Measurements from ENCODE around the gene GUK1.
"Not testable (repeated sequence)": the region's sequence is repeated elsewhere in the genome, so short reads cannot be mapped to it uniquely, and the experiment has no call there.

Gene GUK1

GRCh38 chr1:228177721-228178710, 37.9 kb downstream of the GUK1 start:
- DNase-seq (ENCODE audit: low read depth): no peak

- no peak for DNase-seq (ENCODE audit: low read depth)
These were observed 38.9 kb downstream of the GUK1 start for GRCh38 chr1:228178737-228179684.

- no peak for DNase-seq (ENCODE audit: low read depth)
These were observed 40.3 kb downstream of the GUK1 start for GRCh38 chr1:228180271-228180958.

- DNase-seq (ENCODE audit: low read depth): no peak
These were observed 41.0 kb downstream of the GUK1 start for GRCh38 chr1:228180959-228181644.

GRCh38 chr1:228181645-228182034, 41.6 kb downstream of the GUK1 start:
- DNase-seq (ENCODE audit: low read depth): no peak

- no peak for DNase-seq (ENCODE audit: low read depth)
These were observed 42.4 kb downstream of the GUK1 start for GRCh38 chr1:228182296-228183030.

GRCh38 chr1:228184152-228184551, 44.1 kb downstream of the GUK1 start:
- no peak for DNase-seq (ENCODE audit: low read depth)

- DNase-seq (ENCODE audit: low read depth): no peak
These were observed 45.5 kb downstream of the GUK1 start for GRCh38 chr1:228185641-228185965.

GRCh38 chr1:228188249-228188648, 48.2 kb downstream of the GUK1 start:
- not testable (repeated sequence) for DNase-seq (ENCODE audit: low read depth)

GRCh38 chr1:228190182-228190581, 50.1 kb downstream of the GUK1 start:
- DNase-seq (ENCODE audit: low read depth): no peak

- DNase-seq (ENCODE audit: low read depth): no peak
These were observed 50.7 kb downstream of the GUK1 start for GRCh38 chr1:228190778-228191177.

- DNase-seq (ENCODE audit: low read depth): no peak
These were observed 54.4 kb downstream of the GUK1 start for GRCh38 chr1:228194436-228194835.

GRCh38 chr1:228194921-228195812, 55.1 kb downstream of the GUK1 start:
- no peak for DNase-seq (ENCODE audit: low read depth)

- DNase-seq (ENCODE audit: low read depth): no peak
These were observed 57.6 kb downstream of the GUK1 start for GRCh38 chr1:228197555-228198147.
